K562 (cell line): Measurements from ENCODE around the gene POLR3GL. TPM values are rescaled to one million over a fixed set of nuclear protein-coding genes. Genes with fewer than 3 reads are reported as not detected.

ENCODE experiments used
- C11orf30 ChIP-seq: fragments of 450-650 bp; IDR thresholded peaks from 2 replicates; pipeline ENCODE4 v1.6.1; 2016; ENCODE audit warnings: low read depth, mild to moderate bottlenecking
- CHD7 ChIP-seq: fragments of 200-600 bp; sonication (generic); IDR thresholded peaks from one replicate; pipeline ENCODE4 v1.6.1; 2012; ENCODE audit warnings: mild to moderate bottlenecking, low read depth, low read length, inconsistent platforms
- ELF2 ChIP-seq: fragments of 250-450 bp; sonication (Bioruptor Pico); IDR thresholded peaks from 2 replicates; pipeline ENCODE4 v1.5.0; 2021; ENCODE audit warnings: mild to moderate bottlenecking
- ELF4 ChIP-seq: fragments of 450-650 bp; formaldehyde crosslinking; IDR thresholded peaks from 2 replicates; pipeline ENCODE4 v1.4.0; 2022; ENCODE audit warnings: missing genetic modification characterization
- ESRRB ChIP-seq: fragments of 250-450 bp; sonication (Bioruptor Pico); IDR thresholded peaks from 2 replicates; pipeline ENCODE4 v1.5.0; 2020; ENCODE audit warnings: mild to moderate bottlenecking, moderate library complexity, borderline replicate concordance
- MAFG ChIP-seq: fragments of 450-650 bp; conservative IDR thresholded peaks from 2 replicates; pipeline ENCODE4 v1.6.1; 2016; ENCODE audit warnings: missing genetic modification characterization, missing compliant biosample characterization
- TFAM ChIP-seq: fragments of 250-450 bp; sonication (Bioruptor Pico); conservative IDR thresholded peaks from 2 replicates; pipeline ENCODE4 v1.5.0; 2021; ENCODE audit warnings: mild to moderate bottlenecking, moderate library complexity
- TRIM25 ChIP-seq: fragments of 450-650 bp; IDR thresholded peaks from 2 replicates; pipeline ENCODE4 v1.7.0; 2016; ENCODE audit warnings: borderline replicate concordance
- VEZF1 ChIP-seq: fragments of 200-800 bp; sonication (Bioruptor generic); IDR thresholded peaks from 2 replicates; pipeline ENCODE4 v1.6.1; 2017; ENCODE audit warnings: missing genetic modification characterization, missing compliant biosample characterization
- ZNF398 ChIP-seq: fragments of 250-450 bp; sonication (Bioruptor Pico); IDR thresholded peaks from 2 replicates; pipeline ENCODE4 v1.8.0; 2021; ENCODE audit warnings: moderate library complexity, mild to moderate bottlenecking, inconsistent platforms
- polyA plus RNA-seq, 8 experiments: library from polyadenylated mRNA; depleted of rRNA in 4 of 8; stranded (reverse) in 5 of 8; unstranded in 3 of 8; fragments of >200 nt; fragmentation: Nextera tagmentation in 2 of 8; fragmentation: Illumina TruSeq in 1 of 8; extraction: Ambion mirVana in 2 of 8; extraction: Trizol in 1 of 8; gene quantifications; 2 replicates each; pipeline versions ENCODE4 v1.2.1 to v1.2.3, GENCODE V29; 2011 to 2014; ENCODE audit warnings: inconsistent platforms in 1 of 8, missing spikeins in 1 of 8
- total RNA-seq, 7 experiments: library from RNA; depleted of rRNA in 6 of 7; stranded (reverse); fragments of >200 nt in 6 of 7; fragmentation: Illumina TruSeq in 2 of 7; extraction: Trizol in 2 of 7; gene quantifications; 2 replicates each; pipeline versions ENCODE4 v1.2.1 to v1.2.3, GENCODE V29; 2011 to 2021; ENCODE audit warnings: low replicate concordance in 1 of 7

POLR3GL gene
- total and polyA plus RNA-seq, 9 of the 15 experiments (the other 6 are each of a cell fraction or from before 2014, with no cell fraction given): 14.6 to 48.4 (median 38.2) TPM

- TF ChIP-seq CHD7 (peak; percentile 5), ESRRB (CRISPR knock-in tag) (no peak), C11orf30 (peak; percentile 88), ZNF398 (CRISPR knock-in tag) (no peak), TRIM25 (no peak), ELF4 (CRISPR knock-in tag) (peak; percentile 56; the same call in 1 of the 2 replicates), MAFG (peak; percentile 65), VEZF1 (CRISPR knock-in tag) (peak; percentile 19; the same call in 1 of the 2 replicates), ELF2 (no peak), TFAM (CRISPR knock-in tag) (no peak)
Measured at GRCh38 chr1:145994391-145995120, 30.1 kb downstream of the POLR3GL start (continued).
